ENCODE measurements around the gene MRGPRF.

MRGPRF gene

GRCh38 chr11:69050592-69051380, 37.7 kb upstream of the MRGPRF start:
- no peak for DNase-seq

- DNase-seq, result no peak
Observed at GRCh38 chr11:69049490-69049867, 36.4 kb upstream of the MRGPRF start.

GRCh38 chr11:69048694-69049489, 35.8 kb upstream of the MRGPRF start, which contains the start of gene TPCN2:
TPCN2 (plus strand) TSS chr11:69048932; CDS start chr11:69048998, 66 bp downstream.
- peak; percentile 88 for DNase-seq

- DNase-seq, result no peak
Observed at GRCh38 chr11:69048031-69048693, 35.1 kb upstream of the MRGPRF start.

- DNase-seq, result no peak
Observed at GRCh38 chr11:69044111-69045013, 31.3 kb upstream of the MRGPRF start.

- DNase-seq, result no peak
Observed at GRCh38 chr11:69041516-69041915, 28.5 kb upstream of the MRGPRF start.

- no peak for DNase-seq
Observed at GRCh38 chr11:69040581-69041260, 27.7 kb upstream of the MRGPRF start.

- no peak for DNase-seq
Observed at GRCh38 chr11:69040051-69040450, 27.0 kb upstream of the MRGPRF start.

- DNase-seq, result no peak
Observed at GRCh38 chr11:69039501-69039900, 26.5 kb upstream of the MRGPRF start.

- no peak for DNase-seq
Observed at GRCh38 chr11:69037544-69037943, 24.5 kb upstream of the MRGPRF start.

- DNase-seq, result no peak
Observed at GRCh38 chr11:69037074-69037473, 24.0 kb upstream of the MRGPRF start.

GRCh38 chr11:69035946-69036340, 22.9 kb upstream of the MRGPRF start:
- DNase-seq, result no peak

GRCh38 chr11:69035150-69035945, 22.3 kb upstream of the MRGPRF start:
- no peak for DNase-seq

- DNase-seq, result no peak
Observed at GRCh38 chr11:69034123-69034867, 21.2 kb upstream of the MRGPRF start.

GRCh38 chr11:69033431-69033830, 20.4 kb upstream of the MRGPRF start:
- no peak for DNase-seq

- no peak for DNase-seq
Observed at GRCh38 chr11:69032833-69033232, 19.8 kb upstream of the MRGPRF start.

- DNase-seq, result no peak
Observed at GRCh38 chr11:69030301-69030700, 17.3 kb upstream of the MRGPRF start.

- DNase-seq, result no peak
Observed at GRCh38 chr11:69027704-69028372, 14.8 kb upstream of the MRGPRF start.

- DNase-seq, result no peak
Observed at GRCh38 chr11:69024509-69024908, 11.5 kb upstream of the MRGPRF start.

GRCh38 chr11:69022260-69022659, 9.2 kb upstream of the MRGPRF start:
- no peak for DNase-seq

All from activated CD8-positive, alpha-beta memory T cell treated with anti-CD3 and anti-CD28 coated beads, Interleukin-2, amount 50 U/mL, for 4 hours (primary cell).